ENCODE data around the gene AKR7A3.
"Not testable (repeated sequence)": the region's sequence is repeated elsewhere in the genome, so short reads cannot be mapped to it uniquely, and the experiment has no call there.

The AKR7A3 gene

GRCh38 chr1:19289244-19289643 is 674 bp upstream of the AKR7A3 start:
- no peak for DNase-seq (ENCODE audit: low read depth)

- no peak for DNase-seq (ENCODE audit: low read depth)
Measured at GRCh38 chr1:19287436-19288185, 959 bp downstream of the AKR7A3 start.

- DNase-seq (ENCODE audit: low read depth): not testable (repeated sequence)
Measured at GRCh38 chr1:19285807-19286206, 2.8 kb downstream of the AKR7A3 start.

- DNase-seq (ENCODE audit: low read depth): not testable (repeated sequence)
Measured at GRCh38 chr1:19285366-19285765, 3.2 kb downstream of the AKR7A3 start.

- DNase-seq (ENCODE audit: low read depth): no peak
Measured at GRCh38 chr1:19284881-19285280, 3.7 kb downstream of the AKR7A3 start.

GRCh38 chr1:19283891-19284290 is 4.7 kb downstream of the AKR7A3 start:
- DNase-seq (ENCODE audit: low read depth): no peak

- DNase-seq (ENCODE audit: low read depth): no peak
Measured at GRCh38 chr1:19274636-19275035, 13.9 kb downstream of the AKR7A3 start.

GRCh38 chr1:19273844-19274531 is 14.6 kb downstream of the AKR7A3 start:
- DNase-seq (ENCODE audit: low read depth): not testable (repeated sequence)

GRCh38 chr1:19273106-19273843 is 15.3 kb downstream of the AKR7A3 start:
- DNase-seq (ENCODE audit: low read depth): no peak

GRCh38 chr1:19272064-19272463 is 16.5 kb downstream of the AKR7A3 start:
- DNase-seq (ENCODE audit: low read depth): no peak

GRCh38 chr1:19270343-19270730 is 18.2 kb downstream of the AKR7A3 start:
- DNase-seq (ENCODE audit: low read depth): not testable (repeated sequence)

GRCh38 chr1:19269427-19270342 is 18.9 kb downstream of the AKR7A3 start:
- DNase-seq (ENCODE audit: low read depth): not testable (repeated sequence)

GRCh38 chr1:19268445-19268844 is 20.1 kb downstream of the AKR7A3 start:
- DNase-seq (ENCODE audit: low read depth): no peak

GRCh38 chr1:19262744-19263143 is 25.8 kb downstream of the AKR7A3 start:
- no peak for DNase-seq (ENCODE audit: low read depth)

- no peak for DNase-seq (ENCODE audit: low read depth)
Measured at GRCh38 chr1:19262047-19262446, 26.5 kb downstream of the AKR7A3 start.

GRCh38 chr1:19260211-19261138 is 28.1 kb downstream of the AKR7A3 start:
- DNase-seq (ENCODE audit: low read depth): no peak

GRCh38 chr1:19258353-19258752 is 30.2 kb downstream of the AKR7A3 start:
- DNase-seq (ENCODE audit: low read depth): no peak

GRCh38 chr1:19257178-19257914 is 31.2 kb downstream of the AKR7A3 start:
- DNase-seq (ENCODE audit: low read depth): no peak

- DNase-seq (ENCODE audit: low read depth): not testable (repeated sequence)
Measured at GRCh38 chr1:19256301-19256700, 32.3 kb downstream of the AKR7A3 start.

- DNase-seq (ENCODE audit: low read depth): no peak
Measured at GRCh38 chr1:19255288-19255687, 33.3 kb downstream of the AKR7A3 start.

Measured in activated T-helper 9 cell treated with anti-CD3 and anti-CD28 coated beads, Interleukin-2, amount 50 U/mL, for 16 hours (primary cell).